Stimulated activated CD8-positive, alpha-beta memory T cell treated with anti-CD3 and anti-CD28 coated beads, Interleukin-15, amount 100 ng/mL, for 4 hours (primary cell): ENCODE data around the gene HILPDA.
"Not testable (repeated sequence)": the region's sequence is repeated elsewhere in the genome, so short reads cannot be mapped to it uniquely, and the experiment has no call there.

Experiments used
- DNase-seq, 2 donors: peaks; one replicate each; pipeline ENCODE4 v3.0.0-alpha.2; 2020; ENCODE audit warnings: low read depth in 2 of 2

HILPDA gene

GRCh38 chr7:128431754-128432153 is 23.9 kb upstream of the HILPDA start:
- no peak for DNase-seq

GRCh38 chr7:128434413-128435326 is 21.0 kb upstream of the HILPDA start:
- DNase-seq = no peak

GRCh38 chr7:128435327-128435686 is 20.4 kb upstream of the HILPDA start:
- no peak for DNase-seq

GRCh38 chr7:128437426-128438332 is 18.0 kb upstream of the HILPDA start:
- no peak for DNase-seq

DNA sequence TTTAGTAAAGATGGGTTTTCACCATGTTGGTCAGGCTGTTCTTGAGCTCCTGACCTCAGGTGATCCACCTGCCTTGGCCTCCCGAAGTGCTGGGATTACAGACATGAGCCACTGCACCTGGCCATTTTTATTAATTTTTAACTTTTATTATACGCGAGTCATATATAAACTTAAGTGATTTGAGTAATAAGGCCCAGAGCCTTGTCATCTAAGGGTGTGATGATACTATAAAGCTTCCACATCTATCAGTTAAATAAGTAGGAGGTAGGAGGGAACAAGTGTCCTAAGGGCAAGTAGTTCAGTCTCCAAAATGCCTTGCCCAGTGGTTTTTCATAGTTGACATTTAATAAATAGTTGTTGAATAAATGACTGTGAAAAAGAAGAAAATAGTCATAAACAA is 13.3 kb upstream of the HILPDA start:
- DNase-seq = no peak

- DNase-seq = no peak
Observed at GRCh38 chr7:128443831-128444600, 11.7 kb upstream of the HILPDA start.

DNA sequence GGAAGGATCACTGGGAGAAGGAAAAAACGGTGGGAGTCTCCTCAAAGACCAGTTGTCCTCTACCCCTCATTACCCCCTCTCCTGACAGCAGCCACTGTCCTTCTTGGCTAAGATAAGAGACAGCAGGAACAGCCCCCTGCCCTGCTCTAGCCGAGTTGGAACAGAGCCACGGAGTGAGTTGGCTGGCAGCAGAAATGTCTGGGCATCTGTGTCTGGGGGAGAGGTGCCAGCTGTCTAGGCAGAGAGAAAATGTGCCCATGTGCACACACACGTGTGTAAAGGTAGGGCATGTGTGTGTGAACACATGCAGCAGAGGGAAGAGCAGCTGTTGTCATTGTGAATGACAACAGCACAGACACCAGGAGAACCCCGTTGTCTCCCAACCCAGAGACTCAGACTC is 9.4 kb upstream of the HILPDA start:
- no peak for DNase-seq

GRCh38 chr7:128447941-128448564 is 7.6 kb upstream of the HILPDA start:
- DNase-seq = no peak

GRCh38 chr7:128448751-128449302 is 6.9 kb upstream of the HILPDA start:
- no peak for DNase-seq

GRCh38 chr7:128450409-128450808 is 5.3 kb upstream of the HILPDA start:
- DNase-seq = no peak

- DNase-seq = no peak
Observed at GRCh38 chr7:128450913-128451312, 4.8 kb upstream of the HILPDA start.

- DNase-seq = no peak
Observed at GRCh38 chr7:128452552-128452951, 3.1 kb upstream of the HILPDA start.

DNA sequence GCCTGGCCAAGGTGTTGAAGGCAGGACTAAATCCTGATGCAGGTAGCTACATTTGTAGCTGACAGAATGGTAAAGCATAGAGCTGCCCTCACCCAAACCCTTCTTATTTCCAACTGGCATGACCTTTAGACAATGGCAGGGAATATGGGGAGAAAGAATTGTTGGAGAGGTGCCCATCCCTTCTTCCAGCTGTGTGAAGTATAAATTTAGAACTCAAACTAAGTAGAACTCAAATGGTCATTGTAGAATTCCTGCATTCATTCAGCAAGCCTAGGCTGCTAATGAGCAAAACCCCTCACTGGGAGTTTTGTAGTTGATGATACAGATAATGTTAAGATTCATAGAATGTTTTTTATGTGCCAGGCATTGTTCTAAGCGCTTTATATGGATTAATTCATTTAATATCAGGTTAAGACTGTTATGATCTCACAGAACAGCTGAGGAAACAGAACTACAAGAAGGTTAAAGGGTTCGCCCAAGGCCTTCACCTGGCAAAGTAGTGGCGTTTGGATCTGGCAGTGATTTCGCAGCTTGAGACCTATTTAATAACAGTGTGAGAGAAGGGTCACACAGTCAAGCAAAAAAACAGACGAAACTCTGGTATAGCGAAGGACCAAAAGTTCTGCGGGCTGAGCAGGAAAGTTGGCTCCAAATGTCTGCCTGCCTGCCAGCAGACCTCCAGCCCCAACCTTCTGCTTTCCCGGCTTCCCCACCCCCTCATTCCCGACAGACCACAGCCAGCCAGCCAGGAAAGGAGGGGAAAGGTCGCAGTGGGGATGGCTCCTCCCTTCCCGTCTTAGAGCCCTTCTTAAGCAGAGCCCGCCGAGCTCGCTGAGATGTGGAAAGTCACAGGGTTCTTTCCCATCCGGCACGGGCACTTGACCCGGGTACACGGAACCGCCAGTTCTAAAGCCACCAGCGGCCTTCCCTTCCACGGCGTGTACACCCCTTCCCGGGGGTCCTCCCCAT is 1.6 kb upstream of the HILPDA start:
- DNase-seq = no peak

- DNase-seq = no peak
Observed at GRCh38 chr7:128454808-128455542, 703 bp upstream of the HILPDA start.

- DNase-seq = no peak
Observed at GRCh38 chr7:128456255-128456725, 612 bp downstream of the HILPDA start.

GRCh38 chr7:128457385-128457784 is 1.7 kb downstream of the HILPDA start:
- not testable (repeated sequence) for DNase-seq

- no peak for DNase-seq
Observed at GRCh38 chr7:128458956-128459355, 3.3 kb downstream of the HILPDA start.

DNA sequence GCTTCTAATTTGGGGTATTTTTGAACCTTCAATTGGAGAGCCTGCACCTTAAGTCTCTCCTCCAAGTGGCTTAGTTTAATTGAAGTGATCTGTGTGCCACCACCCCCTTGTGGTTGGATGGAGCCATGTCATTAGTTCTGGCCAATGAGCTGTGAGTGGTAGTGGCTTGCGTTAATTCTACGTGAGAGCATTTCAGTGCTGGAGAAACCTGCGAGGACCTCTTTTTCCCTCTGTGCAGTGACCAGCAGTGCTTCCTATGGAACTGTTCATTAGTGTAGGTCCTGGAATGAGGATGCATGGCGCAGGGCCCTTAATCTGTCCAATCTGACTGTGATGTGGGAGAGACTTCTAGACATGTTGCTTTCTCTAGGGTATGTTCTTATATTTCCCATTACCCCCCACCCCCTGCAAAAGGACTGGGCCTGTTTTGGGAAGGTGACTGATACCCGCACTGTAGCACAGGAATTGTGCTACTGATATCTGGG is 3.8 kb downstream of the HILPDA start:
- DNase-seq = peak; percentile 23 to 56

DNA sequence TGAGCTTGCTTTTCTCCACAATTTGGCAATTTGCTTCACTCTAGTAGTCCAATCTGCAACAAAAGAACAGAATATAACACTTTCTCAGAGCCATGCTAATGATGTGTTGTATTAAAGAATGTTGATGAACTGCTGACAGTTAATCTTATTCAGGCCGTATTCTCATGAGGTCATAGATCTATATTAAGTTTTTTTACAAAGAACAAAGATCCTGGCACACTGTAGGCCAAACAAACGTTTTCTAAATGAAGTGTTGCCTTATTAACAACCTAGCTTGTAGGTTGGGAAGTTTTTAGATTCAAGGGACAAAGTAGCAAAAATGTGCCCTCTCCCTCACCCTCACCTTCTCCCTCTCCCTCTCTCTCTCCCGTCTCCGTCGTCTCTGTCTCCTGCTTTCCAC is 6.8 kb downstream of the HILPDA start:
- no peak for DNase-seq
